SHP77 treated with DMSO at 0.1 percent for 48 hours (cell line): Measurements from ENCODE around the gene MTOR.
"Not testable (repeated sequence)": the region's sequence is repeated elsewhere in the genome, so short reads cannot be mapped to it uniquely, and the experiment has no call there.

Experiments used
- DNase-seq: peaks from one replicate; lab custom pipeline; 2025; lab: John Stamatoyannopoulos, UW

Gene MTOR

GRCh38 chr1:11280719-11281376 lies 18.5 kb upstream of the MTOR start:
- no peak for DNase-seq

- DNase-seq, result no peak
These were observed 17.3 kb upstream of the MTOR start for GRCh38 chr1:11279630-11280029.

DNA sequence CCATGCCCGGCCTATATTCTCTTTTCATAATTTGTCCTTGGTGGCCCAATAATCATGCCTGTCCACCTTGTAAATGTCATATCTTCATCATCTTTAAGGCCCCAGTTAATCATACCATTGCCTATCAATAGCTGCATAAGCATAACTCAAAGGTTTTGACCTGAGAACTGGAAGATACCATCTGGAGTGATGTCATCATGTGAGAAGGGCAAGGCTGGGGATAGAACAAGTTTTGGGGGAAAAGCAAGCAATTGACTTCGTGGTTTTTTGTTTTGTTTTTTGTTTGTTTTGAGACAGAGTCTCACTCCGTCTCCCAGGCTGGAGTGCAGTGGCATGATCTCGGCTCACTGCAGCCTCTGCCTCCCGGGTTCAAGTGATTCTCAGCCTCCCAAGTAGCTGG lies 16.8 kb upstream of the MTOR start:
- DNase-seq, result no peak

DNA sequence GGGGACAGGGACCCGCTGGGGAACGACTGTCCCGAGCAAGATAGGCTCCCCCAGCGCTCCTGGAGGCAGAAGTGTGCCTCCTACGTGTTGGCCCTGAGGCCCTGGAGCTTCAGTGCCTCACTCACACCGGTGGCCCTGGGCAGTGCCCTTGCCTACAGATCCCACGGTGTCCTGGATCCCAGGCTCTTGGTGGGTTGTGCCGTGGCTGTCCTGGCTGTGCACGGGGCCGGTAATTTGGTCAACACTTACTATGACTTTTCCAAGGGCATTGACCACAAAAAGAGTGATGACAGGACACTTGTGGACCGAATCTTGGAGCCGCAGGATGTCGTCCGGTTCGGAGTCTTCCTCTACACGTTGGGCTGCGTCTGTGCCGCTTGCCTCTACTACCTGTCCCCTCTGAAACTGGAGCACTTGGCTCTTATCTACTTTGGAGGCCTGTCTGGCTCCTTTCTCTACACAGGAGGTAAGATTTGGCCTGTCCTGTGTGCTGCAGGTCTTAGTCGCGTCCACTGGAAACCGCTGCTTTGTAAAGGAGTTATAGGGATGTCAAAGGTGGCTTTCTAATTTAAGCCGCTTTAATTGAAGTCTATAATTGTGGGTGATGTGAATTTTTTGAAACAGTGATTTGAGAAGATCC lies 11.4 kb upstream of the MTOR start:
- no peak for DNase-seq

DNA sequence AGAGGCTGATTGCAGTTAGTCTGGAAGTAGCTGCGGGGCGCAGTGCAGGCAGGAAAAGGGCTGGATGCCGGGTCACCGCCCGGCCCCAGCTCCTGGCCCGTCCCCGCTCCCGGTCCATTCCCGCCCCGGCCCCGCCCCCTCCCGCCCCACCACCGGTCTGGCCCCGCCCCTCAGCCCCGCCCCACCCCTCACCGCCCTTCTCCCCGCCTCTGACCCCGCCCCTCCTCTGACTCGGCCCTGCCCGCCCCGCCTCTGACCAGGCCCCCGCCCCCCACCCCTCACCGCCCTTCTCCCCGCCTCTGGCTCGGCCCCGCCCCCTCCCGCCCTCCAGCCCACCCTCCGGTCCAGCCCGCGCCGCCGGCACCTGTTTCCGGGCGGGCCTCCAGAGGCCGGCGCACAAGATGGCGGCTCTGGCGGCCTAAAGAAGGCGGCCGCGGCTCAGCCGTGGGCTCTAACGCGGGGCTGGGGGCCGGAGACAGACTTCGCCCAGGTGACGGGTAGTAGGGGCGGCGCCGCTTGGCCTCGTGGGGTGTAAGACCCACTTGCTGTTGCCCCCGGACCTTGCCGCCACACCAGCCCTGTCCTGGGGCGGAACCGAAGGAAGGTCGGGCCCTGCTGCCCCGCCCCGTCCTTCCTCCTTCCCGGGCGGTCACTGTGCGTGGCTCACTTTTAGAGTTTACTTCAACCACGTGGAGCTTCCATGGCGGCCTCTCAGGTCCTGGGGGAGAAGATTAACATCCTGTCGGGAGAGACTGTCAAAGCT lies 10.7 kb upstream of the MTOR start, which contains the start of gene UBIAD1:
UBIAD1 (plus strand) TSS at position 367 of the 763 bp plus-strand sequence; CDS start at position 701, 334 bp downstream.
- peak; percentile 37 for DNase-seq

DNA sequence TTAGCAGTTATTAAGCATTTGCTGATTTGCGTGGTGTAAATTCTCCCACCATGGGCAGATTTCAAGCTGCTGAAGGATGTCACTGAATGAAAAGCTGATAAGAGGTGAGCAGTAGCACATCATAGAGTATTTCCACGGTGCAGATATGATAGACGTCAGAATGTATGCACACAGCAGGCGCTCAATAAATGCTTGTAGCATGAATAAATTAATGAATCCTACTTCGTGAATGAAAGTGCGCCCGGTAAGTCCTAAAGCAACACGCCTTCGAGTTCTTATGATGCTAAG lies 10.1 kb upstream of the MTOR start:
- DNase-seq, result no peak

DNA sequence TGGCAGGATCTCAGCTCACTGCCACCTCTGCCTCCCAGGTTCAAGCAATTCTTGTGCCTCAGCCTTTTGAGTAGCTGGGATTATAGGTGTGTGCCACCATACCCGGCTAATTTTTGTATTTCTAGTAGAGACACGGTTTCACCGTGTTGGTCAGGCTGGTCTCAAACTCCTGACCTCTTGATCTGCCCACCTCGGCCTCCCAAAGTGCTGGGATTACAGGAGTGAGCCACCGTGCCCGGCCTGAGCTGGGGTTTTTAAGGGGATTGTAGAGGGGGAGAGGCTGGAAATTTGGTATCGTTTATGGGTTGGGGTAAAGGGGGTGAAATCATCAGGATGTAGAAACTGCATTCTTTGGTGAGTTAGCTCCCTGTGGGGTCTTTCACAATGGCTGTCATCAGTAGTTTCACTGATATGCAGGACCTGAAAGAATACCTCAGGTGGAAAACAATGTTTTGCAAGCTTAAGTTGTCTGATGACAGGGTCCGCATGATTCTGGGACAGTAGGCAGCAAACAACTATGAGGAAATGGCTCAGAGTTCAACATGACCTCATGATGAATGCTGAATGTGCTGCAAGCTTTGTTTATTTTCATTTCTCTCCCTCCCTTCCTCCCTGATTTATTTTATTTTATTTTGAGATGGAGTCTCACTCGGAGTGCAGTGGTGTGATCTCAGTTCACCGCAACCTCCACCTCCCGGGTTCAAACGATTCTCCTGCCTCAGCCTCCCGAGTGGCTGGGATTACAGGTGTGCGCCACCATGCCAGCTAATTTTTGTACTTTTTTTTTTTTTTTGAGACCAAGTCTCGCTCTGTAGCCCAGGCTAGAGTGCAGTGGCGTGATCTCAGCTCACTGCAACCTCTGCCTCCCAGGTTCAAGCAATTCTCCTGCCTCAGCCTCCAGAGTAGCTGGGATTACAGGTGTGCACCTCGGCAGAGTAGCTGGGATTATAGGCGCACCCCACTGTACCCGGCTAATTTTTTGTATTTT lies 5.3 kb upstream of the MTOR start:
- not testable (repeated sequence) for DNase-seq

GRCh38 chr1:11266268-11267074 lies 4.1 kb upstream of the MTOR start:
- DNase-seq, result no peak

GRCh38 chr1:11256299-11256698 lies 6.1 kb downstream of the MTOR start:
- DNase-seq, result no peak

DNA sequence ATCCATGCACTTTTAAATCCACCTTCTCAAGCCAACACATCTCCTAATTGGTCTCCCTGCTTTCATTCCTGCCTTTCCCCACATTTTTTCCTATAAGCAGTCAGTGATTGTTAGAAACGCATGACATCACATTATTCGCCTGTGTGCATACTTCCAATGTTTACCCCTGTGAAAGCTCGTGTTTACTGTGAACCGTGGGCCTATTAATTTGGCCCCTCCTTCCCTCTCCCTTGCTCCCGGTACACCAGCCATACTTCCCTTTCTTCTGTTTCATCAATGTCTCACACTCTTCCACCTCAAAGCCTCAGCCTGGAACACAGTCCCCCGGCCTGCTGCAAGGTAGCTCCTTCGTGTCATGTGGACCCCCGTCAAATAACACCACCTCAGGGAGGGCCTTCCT lies 9.1 kb downstream of the MTOR start:
- DNase-seq, result no peak

DNA sequence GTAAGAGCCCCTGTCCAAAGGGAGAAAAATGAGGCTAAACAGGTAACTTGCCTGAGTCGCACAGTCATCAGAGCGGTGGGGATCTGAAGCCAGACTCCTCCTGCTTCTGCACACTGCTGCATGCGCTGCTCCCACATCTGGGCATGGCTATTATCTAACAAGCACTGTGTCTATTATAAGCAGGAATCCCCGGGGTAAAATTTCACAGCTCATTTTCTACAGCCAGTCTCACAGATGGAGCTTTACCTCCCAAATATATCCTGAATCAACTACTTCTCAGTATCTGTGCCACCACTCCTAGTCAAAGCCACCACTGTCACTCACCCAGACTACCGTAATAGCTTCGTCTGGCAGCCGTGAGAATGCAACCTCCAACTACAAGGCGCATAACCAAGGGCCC lies 9.8 kb downstream of the MTOR start:
- DNase-seq, result no peak

DNA sequence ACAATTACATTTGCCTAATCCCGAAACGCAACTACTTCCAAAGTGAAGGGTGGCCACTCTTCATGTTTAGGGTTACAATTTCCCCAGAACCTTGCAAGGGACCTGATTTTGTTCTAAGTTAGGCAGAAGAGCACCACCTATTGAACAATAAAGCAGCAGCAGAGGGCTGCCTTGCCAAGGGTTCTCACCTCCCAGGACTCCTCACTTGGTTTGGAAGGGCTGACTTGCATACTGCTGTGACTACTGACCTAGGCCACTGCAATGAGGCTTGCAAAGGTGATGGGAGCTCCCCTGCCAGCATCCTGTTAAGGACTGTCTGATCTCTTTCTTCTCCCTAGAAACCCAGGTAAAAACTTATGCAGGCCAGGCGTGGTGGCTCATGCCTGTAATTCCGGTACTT lies 14.2 kb downstream of the MTOR start:
- no peak for DNase-seq

- no peak for DNase-seq
These were observed 16.2 kb downstream of the MTOR start for GRCh38 chr1:11245904-11246719.

GRCh38 chr1:11245248-11245647 lies 17.1 kb downstream of the MTOR start:
- no peak for DNase-seq

DNA sequence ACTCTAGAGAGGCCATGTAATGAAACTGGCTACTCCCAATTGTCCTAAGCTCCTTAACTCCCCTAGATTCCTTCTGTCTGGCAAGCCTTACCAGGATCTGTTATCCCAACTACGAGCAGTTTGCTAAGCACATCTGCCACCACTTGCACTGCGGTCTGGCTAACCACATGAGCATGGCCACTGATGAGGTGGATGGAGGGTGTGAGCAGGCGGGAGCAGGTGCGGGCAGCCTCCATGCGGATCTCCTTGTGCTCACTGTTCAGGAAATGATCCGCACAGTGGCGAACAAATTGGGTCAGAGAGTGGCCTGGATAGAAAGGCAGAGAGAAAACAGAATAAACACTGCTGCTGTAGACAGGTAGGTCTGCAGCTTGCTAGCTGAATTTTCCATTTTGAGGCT lies 24.0 kb downstream of the MTOR start:
- DNase-seq, result no peak

DNA sequence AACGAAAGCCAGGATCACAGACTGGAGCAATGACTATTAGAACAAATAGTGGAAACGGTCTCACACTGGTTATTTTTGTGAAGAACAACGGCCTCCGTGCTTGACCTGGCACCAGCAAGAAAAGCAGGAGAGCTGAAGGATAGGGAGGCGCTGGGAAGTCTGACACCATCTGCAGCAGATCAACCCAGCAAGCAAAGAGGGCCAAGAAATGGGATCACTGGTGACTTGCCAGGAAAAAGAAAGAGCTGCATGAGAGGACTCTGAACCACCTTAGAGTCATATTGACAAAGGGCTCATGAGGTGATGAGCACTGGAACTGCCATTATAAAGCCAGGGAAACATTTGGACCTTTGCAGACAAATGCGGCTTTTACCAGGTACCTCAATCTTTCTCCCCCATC lies 25.0 kb downstream of the MTOR start:
- DNase-seq, result no peak

GRCh38 chr1:11233208-11233607 lies 29.1 kb downstream of the MTOR start:
- no peak for DNase-seq

DNA sequence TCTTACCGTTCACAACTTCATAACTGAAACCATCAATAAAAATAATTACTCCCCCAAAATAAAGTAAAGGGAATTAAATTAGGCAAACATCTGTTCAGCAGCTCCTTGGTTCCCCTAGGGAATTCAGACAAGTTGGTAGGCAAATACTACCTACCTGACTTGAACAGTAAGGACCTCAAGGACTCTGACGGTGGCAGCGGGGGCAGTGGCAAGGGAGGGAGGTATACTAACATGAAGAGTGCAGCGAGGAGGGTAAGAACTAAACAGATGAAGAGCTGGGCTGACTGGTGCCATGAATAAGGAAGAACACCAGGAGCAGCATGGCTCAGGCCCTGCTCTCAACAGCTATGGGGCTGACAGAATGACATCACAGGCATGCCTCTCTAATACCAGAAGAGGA lies 33.1 kb downstream of the MTOR start:
- DNase-seq, result no peak

- no peak for DNase-seq
These were observed 35.0 kb downstream of the MTOR start for GRCh38 chr1:11227106-11228077.
